Head of caudate nucleus (tissue), 42 donors: ENCODE data around the gene FAM227B.
"Not testable (repeated sequence)": the region's sequence is repeated elsewhere in the genome, so short reads cannot be mapped to it uniquely, and the experiment has no call there.

Experiments
- DNase-seq, 42 donors: peaks; one replicate each; pipeline versions ENCODE4 v3.0.0 to v3.0.0-alpha.2; 2020 to 2021; ENCODE audit warnings: mixed read lengths in 7 of 42
- intact Hi-C: fragments of 100-400 bp; cut with DNase I; formaldehyde crosslinking; loops from one replicate; pipeline ENCODE4 v1.15.0; 2022

The FAM227B gene

GRCh38 chr15:49620199-49620598 lies 419 bp downstream of the FAM227B start:
- intact Hi-C loops, result no loop called here
- DNase-seq, result no peak

GRCh38 chr15:49619226-49619625 lies 1.4 kb downstream of the FAM227B start:
- intact Hi-C loops, result no loop called here
- DNase-seq, result no peak

- intact Hi-C loops, DNase-seq: not testable (repeated sequence)
These were observed 8.4 kb downstream of the FAM227B start for GRCh38 chr15:49612240-49612639.

GRCh38 chr15:49610157-49610918 lies 10.3 kb downstream of the FAM227B start:
- intact Hi-C loops, result no loop called here
- no peak for DNase-seq

GRCh38 chr15:49606594-49606993 lies 14.0 kb downstream of the FAM227B start:
- DNase-seq, result no peak
- intact Hi-C loops, result no loop called here

- DNase-seq, result no peak
- intact Hi-C loops, result no loop called here
These were observed 15.0 kb downstream of the FAM227B start for GRCh38 chr15:49605588-49605987.

- intact Hi-C loops, result no loop called here
- DNase-seq, result no peak
These were observed 15.8 kb downstream of the FAM227B start for GRCh38 chr15:49604625-49605409.

- DNase-seq, intact Hi-C loops: not testable (repeated sequence)
These were observed 27.7 kb downstream of the FAM227B start for GRCh38 chr15:49592829-49593316.

GRCh38 chr15:49589030-49589429 lies 31.6 kb downstream of the FAM227B start:
- DNase-seq, result no peak
- intact Hi-C loops, result no loop called here

GRCh38 chr15:49573421-49573820 lies 47.2 kb downstream of the FAM227B start:
- DNase-seq, result no peak
- intact Hi-C loops, result no loop called here

- intact Hi-C loops, result no loop called here
- DNase-seq, result no peak
These were observed 49.9 kb downstream of the FAM227B start for GRCh38 chr15:49570672-49571071.

GRCh38 chr15:49570174-49570573 lies 50.4 kb downstream of the FAM227B start:
- intact Hi-C loops, result no loop called here
- no peak for DNase-seq

- intact Hi-C loops, result no loop called here
- DNase-seq, result no peak
These were observed 60.6 kb downstream of the FAM227B start for GRCh38 chr15:49560045-49560444.

- no peak for DNase-seq
- intact Hi-C loops, result no loop called here
These were observed 61.7 kb downstream of the FAM227B start for GRCh38 chr15:49558929-49559328.

- no peak for DNase-seq
- intact Hi-C loops, result no loop called here
These were observed 64.2 kb downstream of the FAM227B start for GRCh38 chr15:49556437-49556836.

- intact Hi-C loops, DNase-seq: not testable (repeated sequence)
These were observed 70.3 kb downstream of the FAM227B start for GRCh38 chr15:49550342-49550741.

GRCh38 chr15:49538520-49538919 lies 82.1 kb downstream of the FAM227B start:
- intact Hi-C loops, result no loop called here
- no peak for DNase-seq

GRCh38 chr15:49530092-49530491 lies 90.5 kb downstream of the FAM227B start:
- intact Hi-C loops, result no loop called here
- no peak for DNase-seq

- no peak for DNase-seq
- intact Hi-C loops, result no loop called here
These were observed 92.3 kb downstream of the FAM227B start for GRCh38 chr15:49528289-49528688.

- no peak for DNase-seq
- intact Hi-C loops, result no loop called here
These were observed 98.8 kb downstream of the FAM227B start for GRCh38 chr15:49521802-49522201.
